ENCODE data around the gene CFAP91.

GRCh38 chr3:119677641-119677934, 25.2 kb upstream of the CFAP91 start:
- TF ChIP-seq CTCF (IDR thresholded peaks at IDR 0.05), result no peak
- no peak for TF ChIP-seq POLR2A (IDR thresholded peaks at IDR 0.05)
